HG03045 (cell line): Measurements from ENCODE around the gene MOV10.
"Not testable (repeated sequence)": the region's sequence is repeated elsewhere in the genome, so short reads cannot be mapped to it uniquely, and the experiment has no call there.

Source experiments
- ATAC-seq: cut with Tn5 transposase; IDR thresholded peaks from one replicate; pipeline ENCODE4 v1.9.1; 2021; ENCODE audit warnings: mild to moderate bottlenecking, moderate library complexity; ENCODE audit not compliant: unreplicated experiment

The MOV10 gene

DNA sequence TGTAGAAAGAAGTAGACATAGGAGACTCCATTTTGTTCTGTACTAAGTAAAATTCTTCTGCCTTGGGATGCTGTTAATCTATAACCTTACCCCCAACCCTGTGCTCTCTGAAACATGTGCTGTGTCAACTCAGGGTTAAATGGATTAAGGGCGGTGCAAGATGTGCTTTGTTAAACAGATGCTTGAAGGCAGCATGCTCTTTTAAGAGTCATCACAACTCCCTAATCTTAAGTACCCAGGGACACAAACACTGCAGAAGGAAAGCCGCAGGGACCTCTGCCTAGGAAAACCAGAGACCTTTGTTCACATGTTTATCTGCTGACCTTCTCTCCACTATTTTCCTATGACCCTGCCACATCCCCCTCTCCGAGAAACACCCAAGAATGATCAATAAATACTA is 54.6 kb downstream of the MOV10 start:
- not testable (repeated sequence) for ATAC-seq

DNA sequence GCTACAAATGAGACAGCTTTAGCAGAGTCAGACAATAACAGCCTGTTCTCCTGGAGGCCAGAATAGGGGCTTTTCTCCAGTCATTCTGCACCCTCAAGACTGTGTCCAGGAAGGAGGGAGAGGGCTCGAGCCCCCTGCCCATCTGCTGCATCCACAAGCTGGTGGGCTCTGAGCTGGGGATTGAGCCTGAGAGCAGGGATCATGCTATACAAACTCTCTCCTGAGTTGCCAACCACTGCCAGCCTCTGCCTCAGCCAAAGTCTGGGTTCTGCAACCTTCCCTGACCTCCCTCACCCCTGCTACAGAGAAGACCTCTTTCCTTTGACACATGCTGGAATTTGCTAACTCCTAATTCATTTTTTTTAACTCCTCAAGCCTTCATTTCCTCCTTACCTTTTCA is 55.5 kb downstream of the MOV10 start:
- ATAC-seq = no peak

DNA sequence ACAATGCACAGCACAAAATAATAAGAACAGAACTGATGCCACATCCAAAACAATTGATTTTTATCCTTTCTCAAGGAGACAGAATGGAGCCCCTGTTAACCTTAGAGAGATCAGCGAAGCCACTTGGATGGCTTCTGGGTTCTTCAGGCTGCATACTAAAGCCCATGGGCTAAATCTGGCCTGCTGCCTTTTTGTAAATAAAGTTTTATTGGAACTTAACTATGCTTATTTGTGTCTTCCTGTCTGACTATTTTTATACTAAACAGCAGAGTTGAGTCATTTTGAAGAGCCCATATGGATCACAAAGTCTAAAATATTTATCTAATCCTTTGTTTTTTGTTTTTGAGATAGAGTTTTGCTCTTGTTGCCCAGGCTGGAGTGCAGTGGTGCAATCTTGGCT is 57.0 kb downstream of the MOV10 start:
- no peak for ATAC-seq

DNA sequence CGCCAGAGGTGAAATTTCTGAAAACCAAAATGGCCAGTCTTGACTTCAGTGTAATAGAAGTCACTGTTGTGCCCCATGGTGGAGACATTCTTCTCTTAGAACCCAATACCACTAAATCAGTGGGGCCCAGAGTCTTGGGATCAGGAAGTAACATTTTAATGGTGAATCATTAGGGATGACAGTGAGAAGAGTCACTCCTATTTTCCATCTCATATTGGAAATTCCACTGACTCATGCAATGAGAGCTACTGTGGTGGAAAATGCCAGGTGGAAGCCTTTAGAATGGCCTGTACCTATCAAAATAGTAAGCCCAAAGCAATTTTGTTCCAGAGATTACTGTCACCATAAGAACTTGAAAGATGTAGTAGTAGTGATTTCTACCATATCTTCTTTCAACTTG is 61.3 kb downstream of the MOV10 start:
- ATAC-seq = no peak

DNA sequence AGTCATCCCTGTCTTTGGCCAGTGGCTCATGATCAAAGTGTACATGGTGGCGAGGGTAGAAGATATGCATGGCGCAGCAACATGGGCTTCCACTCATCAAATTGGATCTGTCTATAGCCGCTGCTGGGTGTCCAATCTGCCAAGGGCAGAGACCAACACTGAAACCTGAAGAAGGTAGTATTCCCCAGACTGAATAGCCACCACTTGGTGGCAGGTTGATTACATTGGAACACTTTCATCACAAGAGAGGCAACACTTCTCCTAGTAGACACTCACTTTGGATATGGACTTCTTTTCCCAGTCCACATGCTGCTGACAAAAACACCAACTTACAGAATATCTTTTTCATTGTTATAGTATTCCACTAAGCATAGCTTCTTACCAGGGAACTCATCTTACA is 63.1 kb downstream of the MOV10 start:
- ATAC-seq = no peak

DNA sequence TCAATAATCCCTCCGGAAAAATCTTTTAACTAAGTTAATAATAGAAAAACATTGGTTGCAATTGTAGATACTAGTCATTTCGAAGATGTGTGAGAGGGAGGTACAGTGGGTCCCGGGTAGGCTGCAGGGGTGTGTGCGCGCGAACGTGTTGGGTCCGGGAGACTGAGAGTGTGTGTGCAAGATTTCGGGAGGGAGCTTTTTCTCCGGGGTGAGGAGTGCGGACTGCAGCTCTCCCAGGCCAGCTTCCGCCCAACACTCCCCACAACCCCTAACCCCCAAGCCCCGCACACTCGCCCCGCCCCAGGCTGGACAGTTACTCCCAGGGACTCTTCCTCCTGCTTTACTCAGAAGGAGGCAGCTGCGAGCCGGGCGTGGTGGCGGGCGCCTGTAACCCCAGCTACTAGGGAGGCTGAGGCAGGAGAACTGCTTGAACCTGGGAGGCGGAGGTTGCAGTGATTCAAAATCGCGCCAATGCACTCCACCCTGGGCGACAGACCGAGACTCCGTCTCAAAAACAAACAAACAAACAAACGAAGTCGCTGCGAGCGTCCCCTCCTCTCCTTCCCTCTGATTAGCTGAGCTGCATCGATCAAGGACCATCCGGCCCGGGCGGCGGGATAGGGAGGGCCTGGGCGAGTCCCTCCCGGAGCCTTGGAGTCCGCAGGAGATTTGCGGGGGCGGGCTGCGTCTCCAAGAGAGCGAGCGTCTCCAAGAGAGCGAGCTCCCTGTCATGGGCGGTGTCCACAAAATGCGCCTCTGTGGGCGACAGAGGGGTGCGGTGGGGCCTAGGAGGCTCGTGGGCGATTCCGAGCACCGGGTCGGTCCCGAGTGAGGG is 68.9 kb downstream of the MOV10 start:
- no peak for ATAC-seq

DNA sequence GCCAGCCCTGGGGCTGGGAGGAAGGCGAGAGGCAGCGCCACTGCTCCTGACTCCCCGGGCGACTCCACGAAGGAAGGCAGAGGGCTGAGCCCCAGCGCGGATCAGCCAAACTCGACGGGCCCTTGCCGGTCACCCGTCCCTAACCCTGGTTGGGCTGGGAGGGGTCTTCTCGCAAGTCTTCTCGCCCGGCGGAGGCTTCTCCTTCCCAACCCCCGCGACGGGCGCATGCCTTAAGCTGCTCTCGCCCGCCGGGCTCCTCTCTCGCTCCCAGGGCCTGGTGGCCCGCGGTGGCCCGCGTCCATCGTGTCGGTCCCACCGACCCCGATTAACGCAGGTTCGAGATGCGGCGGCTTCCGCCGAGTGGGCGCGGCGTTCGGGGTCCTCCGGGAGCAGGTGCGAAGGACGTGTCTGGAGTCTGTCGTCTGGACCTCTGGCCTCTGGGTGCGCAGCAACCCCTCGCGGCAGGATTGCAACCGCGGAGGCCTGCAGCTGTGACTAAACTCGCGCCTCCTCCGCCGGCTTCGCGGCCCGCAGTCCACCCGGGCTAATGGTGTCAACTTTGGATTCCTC is 69.6 kb downstream of the MOV10 start:
- ATAC-seq = no peak

DNA sequence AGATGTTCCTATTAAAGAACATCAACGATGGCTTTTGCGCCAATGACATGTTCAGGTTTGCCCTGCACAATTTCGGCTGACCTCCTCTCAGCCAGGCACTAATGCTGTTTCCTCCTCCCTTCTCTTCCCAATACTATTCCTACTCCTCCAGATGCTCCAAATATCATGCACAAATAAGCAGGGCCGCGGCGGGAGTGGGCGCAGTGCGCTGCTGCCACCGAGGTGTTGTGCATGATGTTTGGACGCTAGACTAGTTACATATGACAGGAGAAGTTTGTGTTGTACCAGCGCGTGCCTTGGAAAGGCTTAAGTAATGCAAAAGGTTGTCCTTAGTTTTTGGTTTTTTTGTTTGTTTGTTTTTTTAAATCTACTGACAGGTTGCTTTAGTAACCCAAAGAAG is 73.9 kb downstream of the MOV10 start:
- no peak for ATAC-seq
